Natural killer cell (primary cell): ENCODE results near the gene COL8A2. TPM values are rescaled to one million over a fixed set of nuclear protein-coding genes. Genes with fewer than 3 reads are reported as not detected.
A peak's percentile ranks its signal among the peaks of the same experiment; 100 is the strongest.

Experiments
- ATAC-seq, 3 donors: fragments of 150-1000 bp in 2 of 3; fragments of 200-7000 bp in 1 of 3; cut with Tn5 transposase; 1 replicate in 1 of 3; 2 replicates in 2 of 3; pipeline ENCODE4 v1.10.0; 2021; ENCODE audit warnings: mild to moderate bottlenecking in 2 of 3, moderate library complexity in 2 of 3
- DNase-seq, 2 donors: peaks; one replicate each; pipeline versions ENCODE4 v3.0.0 to v3.0.0-alpha.2; 2013 to 2021; ENCODE audit warnings: mixed read lengths in 1 of 2
- H3K27ac ChIP-seq: one replicate; pipeline ENCODE4 v1.5.1; 2013; ENCODE audit warnings: mild to moderate bottlenecking, low read length
- H3K27me3 ChIP-seq: one replicate; pipeline ENCODE4 v1.6.1; 2013; ENCODE audit warnings: low read length; ENCODE audit not compliant: control insufficient read depth, insufficient read depth
- H3K36me3 ChIP-seq: one replicate; pipeline ENCODE4 v1.6.1; 2013; ENCODE audit warnings: low read length; ENCODE audit not compliant: control insufficient read depth, insufficient read depth
- H3K4me1 ChIP-seq: one replicate; pipeline ENCODE4 v1.6.1; 2013; ENCODE audit warnings: low read length; ENCODE audit not compliant: control insufficient read depth, insufficient read depth
- H3K4me3 ChIP-seq: one replicate; pipeline ENCODE4 v1.5.1; 2013; ENCODE audit warnings: low read length
- H3K9me3 ChIP-seq: one replicate; pipeline ENCODE4 v1.6.1; 2013; ENCODE audit warnings: low read length; ENCODE audit not compliant: control insufficient read depth, insufficient read depth
- H3K27ac Mint-ChIP-seq, 2 donors: one replicate each; pipeline ENCODE4 v1.8.0; 2022; ENCODE audit warnings: mild to moderate bottlenecking in 2 of 2, mixed read lengths in 2 of 2, moderate library complexity in 1 of 2
- H3K27me3 Mint-ChIP-seq, 2 donors: one replicate each; pipeline ENCODE4 v1.8.0; 2022; ENCODE audit warnings: low read depth in 2 of 2, mixed read lengths in 2 of 2
- H3K36me3 Mint-ChIP-seq: one replicate; pipeline ENCODE4 v1.8.0; 2022; ENCODE audit warnings: mixed read lengths
- H3K4me1 Mint-ChIP-seq, 2 donors: one replicate each; pipeline ENCODE4 v1.8.0; 2022; ENCODE audit warnings: mixed read lengths in 2 of 2
- H3K4me3 Mint-ChIP-seq: one replicate; pipeline ENCODE4 v1.8.0; 2022; ENCODE audit warnings: mild to moderate bottlenecking, moderate library complexity, mixed read lengths
- H3K9me3 Mint-ChIP-seq, 2 donors: one replicate each; pipeline ENCODE4 v1.8.0; 2022; ENCODE audit warnings: mixed read lengths in 2 of 2
- WGBS: methylation state at CpG from one replicate; pipeline ENCODE4 v1.1.7; 2013; ENCODE audit warnings: missing lambda C conversion rate; ENCODE audit not compliant: insufficient coverage; 5-methylcytosine and 5-hydroxymethylcytosine counted together
- intact Hi-C: fragments of 100-400 bp; cut with micrococcal nuclease; formaldehyde crosslinking; loops from one replicate; pipeline ENCODE4 v1.14.2; 2022
- total RNA-seq, 4 donors: library from RNA; stranded (reverse); fragments of 120-200 nt in 1 of 4; gene quantifications; one replicate each; pipeline versions ENCODE4 v1.2.3 to v1.2.4, GENCODE V29; 2013 to 2022
- TF ChIP-seq, protein P1 (sequence below): fragments of 200-600 bp; IDR thresholded peaks from one replicate; pipeline ENCODE4 v1.8.0; 2022; ENCODE audit warnings: antibody characterized with exemption

Gene COL8A2
- under 1 TPM; 0.09 to 0.20 (median 0.14) TPM for total RNA-seq
- 1.1 TPM for total RNA-seq (2013)

DNA sequence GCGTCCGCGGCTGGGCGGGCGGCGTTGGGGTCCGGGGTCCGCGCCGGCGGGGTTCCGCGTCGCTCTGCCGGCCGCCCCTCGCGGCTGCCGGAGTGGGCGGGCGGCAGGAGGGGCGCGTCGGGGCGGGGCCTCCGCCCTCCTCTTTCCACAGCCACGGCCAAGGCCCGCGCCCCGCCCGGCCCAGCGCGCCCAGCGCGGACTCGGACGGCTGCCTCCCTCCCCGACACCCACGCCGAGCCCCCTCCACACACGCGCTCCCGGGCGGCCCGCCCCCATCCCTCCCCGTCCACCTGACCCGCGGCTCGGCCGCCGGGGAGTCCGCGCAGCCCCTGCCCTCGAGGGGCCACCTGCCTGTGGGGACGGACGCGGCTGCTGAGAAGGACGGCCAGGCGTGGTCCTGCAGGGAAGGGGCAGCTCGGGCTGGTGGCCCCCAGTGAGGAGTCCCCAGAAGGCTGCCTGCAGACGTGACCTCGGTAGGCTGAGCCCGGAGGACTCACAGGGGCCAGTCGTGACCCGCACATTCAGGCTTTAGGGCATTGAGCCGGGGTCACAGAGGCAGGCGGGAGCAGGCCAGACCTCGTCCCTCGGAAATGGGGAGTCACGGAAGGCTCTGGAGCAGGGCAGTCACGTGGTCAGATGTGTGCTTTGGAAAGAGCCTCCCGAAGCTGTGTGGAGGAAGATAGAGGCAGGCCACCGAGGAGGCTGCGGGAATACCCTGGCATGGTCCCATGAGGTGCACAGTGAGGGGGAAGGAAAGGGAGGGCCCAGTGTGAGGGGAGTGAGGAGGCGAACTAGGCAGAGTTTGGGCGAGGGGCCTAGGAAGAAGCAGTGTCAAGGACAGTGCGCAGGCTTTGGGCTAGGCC, at the start of gene COL8A2:
TSS of gene COL8A2 (minus strand) at position 94 of the 863 bp plus-strand sequence. CDS start 24,980 bp downstream, outside the sequence.
- H3K27ac ChIP-seq: no peak within 1 kb of the TSS
- no peak for DNase-seq

DNA sequence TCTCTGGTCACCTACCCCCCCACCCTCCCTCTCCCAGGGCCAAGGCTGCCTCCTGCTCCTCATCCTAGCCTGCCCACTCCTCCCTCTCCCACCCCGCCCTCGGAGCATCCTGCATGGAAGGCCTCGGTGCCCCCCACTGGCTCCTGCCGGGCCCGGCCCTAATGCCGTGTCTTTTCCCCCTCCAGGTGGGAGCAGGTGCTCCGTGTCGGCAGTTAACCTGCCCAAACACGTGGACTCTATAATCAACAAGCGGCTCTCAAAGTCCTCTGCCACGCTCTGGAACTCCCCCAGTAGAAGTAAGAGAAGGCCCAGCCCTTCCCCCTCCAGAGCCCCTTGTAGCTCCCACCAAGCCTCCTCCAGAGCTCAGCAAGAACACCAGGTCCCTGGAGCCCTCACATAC, 49.7 kb upstream of the COL8A2 start:
- Histone ChIP-seq H3K4me1 (peaks cover 8% of the 10 kb centered on the region), H3K9me3 (no peaks in the 10 kb centered on the region), H3K27me3 (no peaks in the 10 kb centered on the region), H3K36me3 (peaks cover 89% of the 10 kb centered on the region), H3K4me3 (no peak overlapping the region), H3K27ac (no peak overlapping the region)
- H3K27me3 Mint-ChIP-seq: no peaks in the 10 kb centered on the region
- H3K9me3 Mint-ChIP-seq: no peaks in the 10 kb centered on the region
- no peak for DNase-seq
- WGBS: 92% methylated on average over 11 of the region's 11 CpGs
- TF ChIP-seq, protein P1, sequence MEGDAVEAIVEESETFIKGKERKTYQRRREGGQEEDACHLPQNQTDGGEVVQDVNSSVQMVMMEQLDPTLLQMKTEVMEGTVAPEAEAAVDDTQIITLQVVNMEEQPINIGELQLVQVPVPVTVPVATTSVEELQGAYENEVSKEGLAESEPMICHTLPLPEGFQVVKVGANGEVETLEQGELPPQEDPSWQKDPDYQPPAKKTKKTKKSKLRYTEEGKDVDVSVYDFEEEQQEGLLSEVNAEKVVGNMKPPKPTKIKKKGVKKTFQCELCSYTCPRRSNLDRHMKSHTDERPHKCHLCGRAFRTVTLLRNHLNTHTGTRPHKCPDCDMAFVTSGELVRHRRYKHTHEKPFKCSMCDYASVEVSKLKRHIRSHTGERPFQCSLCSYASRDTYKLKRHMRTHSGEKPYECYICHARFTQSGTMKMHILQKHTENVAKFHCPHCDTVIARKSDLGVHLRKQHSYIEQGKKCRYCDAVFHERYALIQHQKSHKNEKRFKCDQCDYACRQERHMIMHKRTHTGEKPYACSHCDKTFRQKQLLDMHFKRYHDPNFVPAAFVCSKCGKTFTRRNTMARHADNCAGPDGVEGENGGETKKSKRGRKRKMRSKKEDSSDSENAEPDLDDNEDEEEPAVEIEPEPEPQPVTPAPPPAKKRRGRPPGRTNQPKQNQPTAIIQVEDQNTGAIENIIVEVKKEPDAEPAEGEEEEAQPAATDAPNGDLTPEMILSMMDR: no peak
- H3K27ac Mint-ChIP-seq: peak overlapping the region in 1 of 2 donors; percentile 65
- H3K36me3 Mint-ChIP-seq: peaks cover 9% of the 10 kb centered on the region
- peaks cover 18 to 24% of the 10 kb centered on the region in 2 donors for H3K4me1 Mint-ChIP-seq
- intact Hi-C loops: no loop called here
- no peak overlapping the region for H3K4me3 Mint-ChIP-seq
- no peak for ATAC-seq

More for the DNA sequence above, at the start of gene COL8A2:
- TF ChIP-seq, protein P1: no peak
- H3K36me3 Mint-ChIP-seq: no peaks in the 10 kb centered on the region
- H3K27ac Mint-ChIP-seq: peak within 1 kb of the TSS in 1 of 2 donors; percentile 66
- no peaks in the 10 kb centered on the region for H3K36me3 ChIP-seq
- intact Hi-C loops: no loop called here
- 17% methylated on average over 77 of the region's 77 CpGs for WGBS
- H3K4me1 ChIP-seq: peaks cover 27% of the 10 kb centered on the region
- peak within 1 kb of the TSS; percentile 72 for H3K4me3 Mint-ChIP-seq
- no peaks in the 10 kb centered on the region for H3K9me3 Mint-ChIP-seq
- ATAC-seq: peak; percentile 28 to 65 (median 62)
- no peaks in the 10 kb centered on the region for H3K9me3 ChIP-seq
- peaks cover 6 to 36% of the 10 kb centered on the region in 2 donors for H3K4me1 Mint-ChIP-seq
- peaks cover 30 to 39% of the 10 kb centered on the region in 2 donors for H3K27me3 Mint-ChIP-seq
- H3K4me3 ChIP-seq: no peak within 1 kb of the TSS
- peaks cover 12% of the 10 kb centered on the region for H3K27me3 ChIP-seq

DNA sequence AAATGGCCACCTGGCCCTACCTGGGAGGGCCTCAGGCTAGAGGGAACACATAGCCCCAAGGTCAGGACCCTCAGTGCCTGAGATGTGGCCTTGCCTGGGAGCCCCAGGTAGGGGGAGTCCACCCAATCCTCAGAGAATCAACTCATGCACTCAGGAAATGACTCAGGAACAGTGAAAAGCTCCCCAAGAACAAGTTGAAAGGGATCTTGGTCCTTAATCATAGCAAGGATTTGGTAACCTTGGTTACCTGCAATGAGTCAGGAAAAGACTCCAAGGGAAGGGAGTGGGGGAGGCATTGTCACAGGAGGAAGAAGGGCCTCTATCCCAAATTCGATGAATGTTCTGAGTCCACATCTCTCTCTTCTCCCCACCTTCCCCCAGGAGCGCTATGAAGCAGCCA, 48.0 kb upstream of the COL8A2 start:
- Mint-ChIP-seq H3K36me3 (peaks cover 9% of the 10 kb centered on the region), H3K4me3 (no peak overlapping the region), H3K27me3 (no peaks in the 10 kb centered on the region), H3K27ac (peak overlapping the region in 1 of 2 donors; percentile 14), H3K4me1 (peaks cover 25 to 32% of the 10 kb centered on the region in 2 donors), H3K9me3 (no peaks in the 10 kb centered on the region)
- no peak for DNase-seq
- H3K27ac ChIP-seq: no peak overlapping the region
- peaks cover 79% of the 10 kb centered on the region for H3K36me3 ChIP-seq
- intact Hi-C loops: no loop called here
- H3K9me3 ChIP-seq: no peaks in the 10 kb centered on the region
- H3K4me1 ChIP-seq: peaks cover 11% of the 10 kb centered on the region
- no peaks in the 10 kb centered on the region for H3K27me3 ChIP-seq
- 100% methylated on average over 1 of the region's 2 CpGs for WGBS
- TF ChIP-seq, protein P1: no peak
- ATAC-seq: no peak
- no peak overlapping the region for H3K4me3 ChIP-seq
